CD14-positive monocyte (primary cell): ENCODE results near the gene SPTB. TPM values are rescaled to one million over a fixed set of nuclear protein-coding genes. Genes with fewer than 3 reads are reported as not detected.

Source experiments
- DNase-seq, 3 donors: peaks; one replicate each; pipeline ENCODE4 v3.0.0-alpha.2; 2011 to 2022
- H2AFZ ChIP-seq: 2 replicates; pipeline ENCODE4 v1.6.0; 2012; ENCODE audit warnings: mild to moderate bottlenecking, low read depth, low read length, inconsistent platforms; ENCODE audit not compliant: insufficient read depth, poor library complexity, severe bottlenecking
- H3K27ac ChIP-seq, 2 donors: 1 replicate in 1 of 2; 2 replicates in 1 of 2; pipeline ENCODE4 v1.5.1; 2012 to 2013; ENCODE audit warnings: low read length in 2 of 2, control low read depth in 1 of 2, inconsistent platforms in 1 of 2, low read depth in 1 of 2, mild to moderate bottlenecking in 1 of 2
- H3K27me3 ChIP-seq, 2 donors: one replicate each; pipeline versions ENCODE4 v1.6.0 to v1.6.1; 2011 to 2013; ENCODE audit warnings: low read length in 2 of 2; ENCODE audit not compliant: control insufficient read depth in 2 of 2, insufficient read depth in 2 of 2
- H3K36me3 ChIP-seq, 2 donors: replicated peaks in 1 of 2; 1 replicate in 1 of 2; 2 replicates in 1 of 2; pipeline versions ENCODE4 v1.5.1 to v1.6.1; 2012 to 2013; ENCODE audit warnings: low read length in 2 of 2, control low read depth in 1 of 2, inconsistent platforms in 1 of 2, mild to moderate bottlenecking in 1 of 2; ENCODE audit not compliant: insufficient read depth in 2 of 2, control insufficient read depth in 1 of 2
- H3K4me1 ChIP-seq, 2 donors: 1 replicate in 1 of 2; 2 replicates in 1 of 2; pipeline versions ENCODE4 v1.5.1 to v1.6.1; 2012 to 2013; ENCODE audit warnings: low read length in 2 of 2, control low read depth in 1 of 2, inconsistent platforms in 1 of 2, mild to moderate bottlenecking in 1 of 2, moderate library complexity in 1 of 2; ENCODE audit not compliant: insufficient read depth in 2 of 2, control insufficient read depth in 1 of 2
- H3K4me2 ChIP-seq: replicated peaks from 2 replicates; pipeline ENCODE3; 2012; ENCODE audit warnings: low read length, moderate library complexity, mild to moderate bottlenecking; ENCODE audit not compliant: poor library complexity, severe bottlenecking; ENCODE audit errors: extremely low read depth
- H3K4me3 ChIP-seq, 3 experiments: fragments of 200-600 bp in 1 of 3; sonication (generic) in 1 of 3; replicated peaks in 1 of 3; 1 replicate in 2 of 3; 2 replicates in 1 of 3; pipeline ENCODE4 v1.5.1; 2011 to 2013; ENCODE audit warnings: low read length in 3 of 3, mild to moderate bottlenecking in 3 of 3, control low read depth in 2 of 3, low read depth in 2 of 3, inconsistent platforms in 1 of 3, moderate library complexity in 1 of 3
- H3K79me2 ChIP-seq: 2 replicates; pipeline ENCODE4 v1.6.0; 2012; ENCODE audit warnings: mild to moderate bottlenecking, control low read depth, inconsistent platforms, low read length, moderate library complexity; ENCODE audit not compliant: insufficient read depth
- H3K9ac ChIP-seq: 2 replicates; pipeline ENCODE4 v1.6.0; 2017; ENCODE audit warnings: low read length, mild to moderate bottlenecking; ENCODE audit not compliant: insufficient read depth, poor library complexity, severe bottlenecking
- H3K9me3 ChIP-seq, 2 donors: replicated peaks in 1 of 2; 1 replicate in 1 of 2; 2 replicates in 1 of 2; pipeline versions ENCODE4 v1.5.1 to v1.6.1; 2012 to 2013; ENCODE audit warnings: low read length in 2 of 2, control low read depth in 1 of 2; ENCODE audit not compliant: control insufficient read depth in 1 of 2, insufficient read depth in 1 of 2
- H4K20me1 ChIP-seq: 2 replicates; pipeline ENCODE4 v1.6.0; 2012; ENCODE audit warnings: mild to moderate bottlenecking, low read length, control low read depth, moderate library complexity; ENCODE audit not compliant: insufficient read depth
- H3K27ac Mint-ChIP-seq, 7 donors: one replicate each; pipeline ENCODE4 v1.8.0; 2020; ENCODE audit warnings: mild to moderate bottlenecking in 7 of 7, mixed read lengths in 7 of 7, moderate library complexity in 6 of 7, inconsistent platforms in 2 of 7
- H3K27me3 Mint-ChIP-seq, 3 donors: one replicate each; pipeline ENCODE4 v1.8.0; 2021 to 2022; ENCODE audit warnings: low read depth in 3 of 3, mild to moderate bottlenecking in 3 of 3, mixed read lengths in 3 of 3, moderate library complexity in 3 of 3, inconsistent platforms in 1 of 3
- H3K36me3 Mint-ChIP-seq, 2 donors: one replicate each; pipeline ENCODE4 v1.8.0; 2020; ENCODE audit warnings: mixed read lengths in 2 of 2, inconsistent platforms in 1 of 2, mild to moderate bottlenecking in 1 of 2
- H3K4me1 Mint-ChIP-seq: one replicate; pipeline ENCODE4 v1.8.0; 2020; ENCODE audit warnings: mild to moderate bottlenecking, mixed read lengths
- H3K4me3 Mint-ChIP-seq, 2 donors: one replicate each; pipeline ENCODE4 v1.8.0; 2020; ENCODE audit warnings: mild to moderate bottlenecking in 2 of 2, mixed read lengths in 2 of 2, moderate library complexity in 1 of 2
- H3K9me3 Mint-ChIP-seq, 7 donors: one replicate each; pipeline ENCODE4 v1.8.0; 2020 to 2022; ENCODE audit warnings: mixed read lengths in 7 of 7, mild to moderate bottlenecking in 6 of 7, moderate library complexity in 6 of 7, inconsistent platforms in 2 of 7
- CTCF ChIP-seq: fragments of 200-600 bp; IDR thresholded peaks from one replicate; pipeline ENCODE4 v1.8.0; 2022; ENCODE audit warnings: antibody characterized with exemption, mild to moderate bottlenecking
- WGBS: methylation state at CpG from one replicate; pipeline ENCODE4 v1.1.5; 2013; ENCODE audit warnings: missing lambda C conversion rate; ENCODE audit not compliant: insufficient coverage; 5-methylcytosine and 5-hydroxymethylcytosine counted together
- intact Hi-C, 2 donors: fragments of 100-400 bp; cut with micrococcal nuclease; formaldehyde crosslinking; loops; one replicate each; pipeline versions ENCODE4 v1.15.0 to v1.15.1; 2023
- polyA plus RNA-seq, 3 donors: library from polyadenylated mRNA; depleted of rRNA in 1 of 3; unstranded in 2 of 3; stranded (reverse) in 1 of 3; fragments of 300-500 nt in 2 of 3; fragments of >200 nt in 1 of 3; fragmentation: Illumina TruSeq in 2 of 3; gene quantifications; 1 replicate in 2 of 3; 2 replicates in 1 of 3; pipeline ENCODE4 v1.2.3, GENCODE V29; 2012 to 2021

SPTB gene
- polyA plus RNA-seq, 3 donors = not detected

- no peaks in the 10 kb centered on the region for H3K36me3 ChIP-seq
- intact Hi-C loops = no loop called here
- no peak overlapping the region for H3K9ac ChIP-seq
- H3K27ac ChIP-seq = no peak overlapping the region
- Mint-ChIP-seq H3K27me3 (peaks cover 1 to 10% (median 4%) of the 10 kb centered on the region in 3 donors), H3K4me3 (no peak overlapping the region), H3K4me1 (no peaks in the 10 kb centered on the region), H3K27ac (no peak overlapping the region), H3K36me3 (no peaks in the 10 kb centered on the region), H3K9me3 (peaks cover 0 to 4% (median 0%) of the 10 kb centered on the region in 7 donors)
- H3K4me1 ChIP-seq = no peaks in the 10 kb centered on the region
- H3K4me3 ChIP-seq = no peak overlapping the region
- no peaks in the 10 kb centered on the region for H3K79me2 ChIP-seq
- H4K20me1 ChIP-seq = no peaks in the 10 kb centered on the region
- no peak overlapping the region for H3K4me2 ChIP-seq
- DNase-seq = no peak
- TF ChIP-seq CTCF = no peak
- H2AFZ ChIP-seq = no peak overlapping the region
- WGBS = 96% methylated on average over 9 of the region's 12 CpGs
- no peaks in the 10 kb centered on the region for H3K27me3 ChIP-seq
- no peaks in the 10 kb centered on the region for H3K9me3 ChIP-seq
Measured at GRCh38 chr14:64804754-64805260, 74.9 kb downstream of the SPTB start.

GRCh38 chr14:64801800-64802199, 77.9 kb downstream of the SPTB start:
- Histone ChIP-seq H3K9ac (no peak overlapping the region), H2AFZ (no peak overlapping the region), H3K4me1 (no peaks in the 10 kb centered on the region), H3K27ac (no peak overlapping the region), H3K9me3 (no peaks in the 10 kb centered on the region), H3K36me3 (no peaks in the 10 kb centered on the region), H3K79me2 (no peaks in the 10 kb centered on the region), H3K4me2 (no peak overlapping the region), H3K4me3 (no peak overlapping the region), H4K20me1 (no peaks in the 10 kb centered on the region), H3K27me3 (no peaks in the 10 kb centered on the region)
- peaks cover 2% of the 10 kb centered on the region for H3K4me1 Mint-ChIP-seq
- no CpG with 5 or more reads among the region's 1 CpG for WGBS
- H3K36me3 Mint-ChIP-seq = no peaks in the 10 kb centered on the region
- H3K9me3 Mint-ChIP-seq = peaks cover 0 to 3% (median 0%) of the 10 kb centered on the region in 7 donors
- no peak for TF ChIP-seq CTCF
- no peak for DNase-seq
- intact Hi-C loops = no loop called here
- H3K27ac Mint-ChIP-seq = no peak overlapping the region
- H3K27me3 Mint-ChIP-seq = peaks cover 1 to 10% (median 3%) of the 10 kb centered on the region in 3 donors
- H3K4me3 Mint-ChIP-seq = no peak overlapping the region
